ENCODE measurements around the gene URM1.
A peak's percentile ranks its signal among the peaks of the same experiment; 100 is the strongest.

The URM1 gene

DNA sequence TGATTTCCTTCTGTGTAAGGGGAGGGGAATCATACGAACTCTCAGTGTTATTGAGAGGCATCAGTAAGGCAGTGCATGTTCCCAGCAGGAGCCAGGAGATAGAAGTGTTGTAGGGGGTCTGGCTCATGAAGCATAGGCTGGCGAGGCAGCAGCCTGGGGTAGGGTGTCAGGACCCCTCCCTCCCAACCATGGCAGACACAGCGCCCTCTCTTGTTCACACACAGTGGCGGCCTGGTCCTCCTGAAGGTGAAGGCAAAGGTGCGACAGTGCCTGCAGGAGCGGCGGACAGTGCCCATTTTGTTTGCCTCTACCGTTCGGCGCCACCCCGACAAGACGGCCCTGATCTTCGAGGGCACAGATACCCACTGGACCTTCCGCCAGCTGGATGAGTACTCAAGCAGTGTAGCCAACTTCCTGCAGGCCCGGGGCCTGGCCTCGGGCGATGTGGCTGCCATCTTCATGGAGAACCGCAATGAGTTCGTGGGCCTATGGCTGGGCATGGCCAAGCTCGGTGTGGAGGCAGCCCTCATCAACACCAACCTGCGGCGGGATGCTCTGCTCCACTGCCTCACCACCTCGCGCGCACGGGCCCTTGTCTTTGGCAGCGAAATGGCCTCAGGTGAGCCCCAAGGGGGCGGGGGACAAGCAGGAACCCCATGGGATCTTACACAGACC lies 26.1 kb upstream of the URM1 start:
- no peak for DNase-seq

DNA sequence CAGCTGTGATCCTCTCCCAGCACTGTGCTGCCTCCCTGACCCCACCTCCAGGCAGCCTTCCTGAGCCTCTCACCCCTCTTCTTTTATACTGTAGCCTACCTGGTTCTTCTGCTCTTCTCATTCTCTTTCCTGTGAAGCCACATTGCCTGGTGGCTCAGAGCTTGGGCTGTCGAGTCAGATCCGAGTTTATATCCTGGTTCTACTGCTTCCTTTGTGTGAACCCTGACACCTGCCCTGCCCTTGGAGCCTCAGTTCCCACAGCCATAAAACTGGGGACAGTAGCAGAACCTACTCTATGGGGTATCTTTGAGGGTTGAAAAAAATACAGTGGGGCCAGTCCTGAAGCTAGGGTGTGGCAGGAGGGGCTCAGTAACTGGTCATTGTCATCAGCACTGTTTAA lies 22.0 kb upstream of the URM1 start:
- DNase-seq, result no peak

DNA sequence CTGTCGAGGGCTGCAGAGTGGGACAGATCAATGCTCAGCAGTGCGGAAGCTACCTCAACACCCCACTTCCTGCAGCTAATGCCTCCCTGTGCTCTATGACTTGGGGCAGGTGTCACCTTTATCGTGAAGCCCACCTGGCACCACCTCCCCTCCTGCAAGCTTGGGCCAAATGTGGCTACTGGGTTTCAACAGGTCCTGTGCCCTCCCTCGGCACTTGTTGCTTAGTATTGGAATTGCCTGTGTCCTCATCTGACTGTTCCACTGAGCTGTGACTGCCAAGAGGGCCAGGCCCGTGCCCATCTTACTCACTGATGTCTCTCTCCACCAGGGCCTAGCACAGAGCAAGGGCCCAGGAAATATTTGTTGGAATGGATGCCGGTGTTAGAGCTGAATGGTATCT lies 21.4 kb upstream of the URM1 start:
- DNase-seq, result no peak

DNA sequence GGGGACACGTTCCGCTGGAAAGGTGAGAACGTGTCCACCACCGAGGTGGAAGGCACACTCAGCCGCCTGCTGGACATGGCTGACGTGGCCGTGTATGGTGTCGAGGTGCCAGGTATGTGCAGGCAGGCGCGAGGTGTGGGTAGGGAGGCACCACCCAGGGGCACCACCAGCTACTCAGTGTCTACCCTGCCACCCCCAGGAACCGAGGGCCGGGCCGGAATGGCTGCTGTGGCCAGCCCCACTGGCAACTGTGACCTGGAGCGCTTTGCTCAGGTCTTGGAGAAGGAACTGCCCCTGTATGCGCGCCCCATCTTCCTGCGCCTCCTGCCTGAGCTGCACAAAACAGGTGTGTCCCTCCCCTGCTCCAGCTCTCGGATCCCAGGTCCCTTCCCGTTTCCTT lies 15.7 kb upstream of the URM1 start:
- DNase-seq, result no peak

DNA sequence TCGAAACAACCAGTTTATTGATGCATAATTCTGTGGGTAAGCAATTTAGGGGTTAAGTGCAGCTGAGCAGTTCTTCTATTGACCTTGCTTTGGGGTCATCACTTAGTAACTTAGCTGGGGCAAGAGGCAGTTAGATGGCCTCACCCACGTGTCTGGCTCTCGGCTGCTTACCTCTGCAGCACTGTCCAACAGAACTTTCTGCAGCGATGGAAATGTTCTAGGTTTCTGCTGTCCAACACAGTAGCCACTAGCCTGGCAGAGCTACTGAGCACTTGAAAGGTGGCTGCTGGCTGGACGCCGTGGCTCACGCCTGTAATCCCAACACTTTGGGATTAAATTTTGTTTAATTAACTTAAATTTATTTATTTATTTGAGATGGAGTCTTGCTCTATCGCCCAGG lies 13.1 kb upstream of the URM1 start:
- DNase-seq, result no peak

DNA sequence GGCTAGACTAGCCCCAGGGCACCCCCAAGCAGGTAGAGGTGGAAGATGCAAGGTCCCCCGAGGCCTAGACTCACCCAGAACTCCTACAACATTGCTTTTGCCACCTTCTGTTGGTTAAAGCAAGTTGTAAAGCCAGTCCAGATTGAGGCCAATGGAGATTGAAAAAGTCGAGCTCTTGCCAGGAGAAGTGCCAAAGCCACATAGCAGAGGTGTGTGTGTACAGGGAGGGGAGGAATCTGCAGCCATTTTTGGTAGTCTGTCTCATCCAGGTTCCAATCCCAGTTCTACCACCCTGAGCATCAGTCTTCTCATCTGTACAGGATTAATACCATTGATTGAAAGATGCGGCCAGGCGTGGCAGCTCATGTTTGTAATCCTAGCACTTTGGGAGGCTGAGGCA lies 12.3 kb upstream of the URM1 start:
- DNase-seq, result no peak

DNA sequence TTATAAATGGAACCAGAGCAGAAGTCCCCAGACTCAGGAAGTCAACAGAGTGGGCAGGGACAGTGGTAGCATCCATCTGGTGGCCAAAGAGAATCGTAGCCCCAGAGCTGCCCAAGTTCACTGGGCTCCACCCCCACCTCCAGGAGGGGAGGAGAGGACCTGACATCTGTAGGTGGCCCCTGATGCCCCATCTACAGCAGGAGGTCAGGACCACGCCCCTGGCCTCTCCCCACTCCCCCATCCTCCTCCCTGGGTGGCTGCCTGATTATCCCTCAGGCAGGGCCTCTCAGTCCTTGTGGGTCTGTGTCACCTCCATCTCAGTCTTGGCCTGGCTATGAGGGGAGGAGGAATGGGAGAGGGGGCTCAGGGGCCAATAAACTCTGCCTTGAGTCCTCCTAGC lies 10.3 kb upstream of the URM1 start:
- DNase-seq, result no peak

DNA sequence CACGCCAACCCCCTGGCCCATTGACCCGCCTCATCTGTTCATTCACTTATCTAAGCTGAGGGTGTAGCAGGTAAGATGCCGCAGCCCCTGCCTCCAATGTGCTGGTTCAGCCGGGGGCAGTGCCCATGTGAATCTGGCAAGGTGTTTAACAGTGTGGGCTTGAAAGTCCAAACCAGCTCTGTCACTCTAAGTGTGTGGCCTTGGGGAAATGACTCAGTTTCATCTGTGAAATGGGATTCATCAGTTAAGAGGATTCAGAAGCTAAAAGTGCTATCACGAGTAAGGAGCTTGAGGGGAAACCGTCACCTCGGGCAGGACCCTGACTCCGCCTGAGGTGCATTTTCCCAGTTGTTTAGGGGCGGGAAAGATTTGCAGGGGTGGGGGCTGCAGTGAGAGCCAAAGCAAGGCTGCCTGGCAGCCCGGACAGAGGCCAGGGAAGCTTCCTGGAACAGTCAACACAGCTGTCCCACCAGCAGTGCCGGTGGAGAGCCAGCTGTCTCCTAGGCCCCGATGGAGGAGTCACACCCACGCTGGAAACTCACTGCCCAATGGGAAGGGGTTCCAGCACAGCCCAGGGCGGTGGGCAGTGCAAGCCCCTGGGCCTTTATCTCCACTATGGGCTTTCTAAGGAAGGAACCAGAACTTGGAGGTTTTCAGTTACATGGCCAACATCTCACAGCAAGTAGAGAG lies 9.7 kb upstream of the URM1 start:
- DNase-seq, result no peak

DNA sequence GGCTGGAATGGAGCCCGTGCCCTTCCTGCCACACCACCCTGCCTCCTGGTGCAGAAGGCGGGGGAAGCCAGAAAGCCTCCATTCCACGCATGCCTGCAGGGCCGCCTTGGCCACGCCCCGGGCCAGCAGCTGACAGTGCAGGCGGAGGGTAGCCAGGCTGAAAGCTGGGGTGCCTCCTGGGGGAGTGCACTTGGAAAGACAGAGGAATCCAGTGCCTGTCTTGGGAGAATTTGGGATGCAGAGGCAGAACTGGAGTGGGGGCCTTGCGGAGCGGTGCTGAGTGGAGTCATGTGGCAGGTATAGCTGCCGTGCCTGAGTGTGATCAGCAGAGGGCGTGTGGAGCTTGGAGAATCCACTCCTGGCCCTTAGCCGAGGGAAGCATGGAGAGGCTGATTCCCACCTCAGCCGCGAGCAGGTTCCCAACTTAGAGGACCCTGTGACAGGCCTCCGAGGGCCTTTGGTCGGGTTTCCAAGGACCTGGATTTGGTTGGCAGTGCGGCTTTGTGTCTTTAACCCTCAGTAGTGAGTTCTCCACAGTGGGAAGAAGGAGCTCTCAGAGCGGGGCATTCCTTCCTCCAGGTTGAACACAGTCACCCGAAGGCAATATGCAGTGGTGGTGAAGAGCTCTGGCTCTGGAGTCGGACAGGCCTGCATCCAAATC lies 9.1 kb upstream of the URM1 start:
- DNase-seq, result peak in 55 of 56 donors; percentile 48 to 95 (median 83)

DNA sequence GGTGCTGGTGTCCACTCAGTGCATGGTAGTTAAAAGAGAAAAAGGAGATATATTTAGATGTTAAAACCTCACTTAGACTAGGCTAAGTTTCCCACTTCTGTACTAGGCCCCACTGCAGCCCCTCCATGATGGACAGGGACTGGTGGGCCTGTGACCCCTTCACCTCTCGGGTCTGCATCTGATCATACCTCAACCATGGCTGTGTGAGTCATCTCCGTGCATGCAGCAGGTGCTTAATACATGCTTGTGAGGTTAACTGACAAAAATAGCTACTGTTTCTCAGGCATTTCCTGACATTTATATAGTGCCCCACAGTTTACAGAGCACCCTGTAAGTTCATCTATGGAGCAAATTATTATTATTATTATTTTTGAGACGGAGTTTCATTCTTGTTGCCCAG lies 8.4 kb upstream of the URM1 start:
- DNase-seq, result peak in 1 of 56 donors; percentile 15

DNA sequence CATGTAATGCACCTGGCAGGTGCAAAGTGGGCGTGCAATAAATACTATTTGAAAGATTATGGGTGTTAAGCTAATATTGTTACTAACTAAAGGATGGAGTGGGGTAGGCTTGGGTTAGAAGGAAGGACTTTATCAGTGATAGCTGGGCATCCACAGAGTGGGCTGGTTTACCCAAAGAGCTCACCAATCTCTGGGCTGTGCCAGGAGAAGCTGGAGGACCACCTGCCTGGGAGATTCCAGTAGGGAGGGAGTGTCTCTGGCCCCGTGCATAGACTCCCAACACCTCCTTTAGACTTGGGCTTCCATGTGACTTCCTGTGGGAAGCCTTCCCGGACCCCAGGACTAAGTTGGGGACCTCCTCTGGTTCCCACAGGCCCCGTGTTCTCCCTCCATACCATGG lies 5.6 kb upstream of the URM1 start:
- DNase-seq, result no peak

DNA sequence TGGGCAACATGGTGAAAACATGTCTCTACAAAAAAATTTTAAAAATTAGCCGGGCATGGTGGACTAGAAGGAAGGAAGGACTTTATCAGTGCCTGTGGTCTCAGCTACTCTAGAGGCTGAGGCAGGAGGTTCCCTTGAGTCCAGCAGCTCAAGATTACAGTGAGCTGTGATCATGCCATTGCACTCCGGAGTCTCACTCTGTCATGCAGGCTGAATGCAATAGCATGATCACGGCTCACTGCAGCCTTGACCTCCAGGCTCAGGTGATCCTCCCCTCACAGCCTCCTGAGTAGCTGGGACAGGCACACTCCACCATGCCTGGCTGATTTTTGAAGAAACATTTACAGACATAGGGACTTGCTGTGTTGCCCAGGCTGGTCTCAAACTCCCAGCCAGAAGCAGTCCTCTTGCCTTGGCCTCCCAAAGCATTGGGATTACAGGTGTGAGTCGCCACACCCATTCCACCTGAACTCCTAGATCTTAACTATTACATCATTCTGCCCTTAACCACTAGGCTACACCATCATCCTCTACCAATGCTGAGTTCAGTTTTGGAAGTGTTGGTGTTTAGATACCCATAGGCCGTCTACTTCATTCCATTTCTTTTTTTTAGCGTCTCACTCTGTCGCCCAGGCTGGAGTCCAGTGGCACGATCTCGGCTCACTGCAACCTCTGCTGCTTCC lies 2.0 kb upstream of the URM1 start:
- no peak for DNase-seq

DNA sequence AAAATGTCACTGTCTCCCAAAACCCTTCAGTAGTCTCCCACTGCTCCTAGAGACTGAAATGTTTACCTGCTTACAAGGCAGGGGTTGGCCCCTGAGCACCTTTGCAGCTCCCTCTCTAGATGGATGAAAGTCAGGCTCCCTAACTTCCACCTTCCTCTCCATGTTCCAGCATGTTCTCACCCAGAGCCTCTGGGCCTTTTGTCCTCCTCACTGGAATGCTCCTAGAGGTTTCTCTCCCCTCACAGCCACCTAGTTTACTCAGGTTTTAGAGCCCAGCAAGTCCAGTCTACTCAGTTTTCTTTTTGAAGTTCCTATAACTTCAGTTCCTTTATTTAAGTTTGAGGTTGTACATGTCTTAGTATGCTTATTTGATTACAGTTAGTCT lies 815 bp upstream of the URM1 start:
- no peak for DNase-seq

DNA sequence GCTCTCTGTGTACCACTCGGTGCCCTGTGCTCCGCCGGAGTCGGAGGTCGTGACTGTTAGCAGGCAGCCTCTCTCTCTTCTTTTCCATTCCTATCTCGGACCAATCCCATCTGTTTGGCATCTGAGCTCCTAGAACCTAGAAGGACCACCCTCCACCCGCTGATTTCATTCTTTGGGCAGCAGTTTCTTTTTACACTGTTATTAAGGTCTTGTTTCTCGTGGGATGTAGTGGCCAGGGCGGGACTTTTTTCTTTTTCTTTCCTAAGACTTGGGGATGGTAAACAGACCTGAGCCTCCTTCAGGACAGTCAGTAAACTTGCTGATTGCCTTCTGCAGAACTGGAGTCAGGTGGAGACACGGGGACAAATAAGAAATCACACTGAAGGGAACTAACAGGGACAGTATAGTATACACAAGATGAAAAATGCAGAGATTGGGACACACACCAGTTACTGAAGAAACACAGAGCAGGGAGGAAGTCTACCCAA lies 500 bp downstream of the URM1 start:
- DNase-seq, result no peak

DNA sequence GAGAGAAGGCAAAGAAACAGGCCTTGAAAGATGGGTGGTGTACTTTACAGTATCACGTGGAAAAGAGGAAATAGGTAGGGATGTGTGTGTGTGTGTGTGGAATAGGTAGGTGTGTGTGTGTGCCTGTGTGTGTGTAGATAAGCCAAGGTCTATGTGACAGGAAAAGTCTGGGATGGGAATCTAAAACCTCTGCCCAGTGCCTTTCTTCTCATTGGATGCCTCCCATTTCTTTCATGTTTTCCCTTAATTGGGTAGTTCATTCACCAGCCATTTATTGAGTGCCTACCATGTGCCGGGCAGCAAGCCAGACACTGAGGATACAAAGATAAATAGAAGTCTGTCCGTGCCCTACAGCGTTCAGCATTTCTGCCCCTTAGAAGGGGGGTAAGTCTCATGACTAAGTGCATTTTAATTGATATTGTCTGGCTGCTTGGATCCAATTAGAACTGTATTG lies 1.0 kb downstream of the URM1 start:
- DNase-seq, result peak in 40 of 56 donors; percentile 12 to 83 (median 52)

DNA sequence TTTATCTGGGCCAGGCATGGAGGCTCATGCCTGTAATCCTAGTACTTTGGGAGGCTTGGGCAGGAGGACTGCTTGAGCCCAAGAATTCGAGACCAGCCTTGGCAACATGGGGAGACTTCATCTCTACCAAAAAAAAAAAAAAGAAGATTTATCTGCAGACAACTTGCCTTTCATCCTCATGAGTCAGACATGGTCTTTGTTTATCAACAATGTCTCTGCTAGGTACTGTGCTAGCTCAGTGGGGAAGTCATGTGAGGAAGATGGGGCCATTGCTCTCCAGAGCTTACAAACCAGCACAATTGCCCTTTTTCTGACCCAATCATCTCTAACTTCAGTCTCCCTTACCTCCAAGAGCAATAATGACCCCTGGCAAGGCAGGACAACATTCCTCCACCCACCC lies 1.6 kb downstream of the URM1 start:
- peak in 1 of 56 donors; percentile 31 for DNase-seq

DNA sequence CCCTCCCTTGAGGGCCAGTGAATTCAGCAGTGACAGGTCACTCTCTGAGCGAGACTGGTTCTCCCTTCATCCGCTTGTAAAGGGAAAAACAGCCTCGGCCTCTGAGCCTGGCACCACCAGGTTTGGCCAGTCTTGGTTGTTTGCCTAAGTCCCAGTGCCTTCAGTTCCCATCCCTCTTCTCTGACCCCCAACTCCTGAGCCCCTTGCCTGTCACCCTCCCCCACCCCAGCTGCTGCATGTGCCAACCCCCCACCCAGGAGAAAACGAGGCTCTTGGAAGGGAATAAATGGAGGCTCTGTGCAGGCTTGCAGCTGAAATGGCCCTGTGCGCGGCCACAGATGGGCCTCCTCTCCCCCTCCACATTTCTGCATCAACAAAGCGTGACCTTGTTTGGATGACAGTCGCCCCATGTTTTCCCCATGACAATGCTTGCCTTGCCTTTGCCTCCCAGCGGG lies 3.1 kb downstream of the URM1 start:
- peak in 54 of 56 donors; percentile 52 to 95 (median 85) for DNase-seq

DNA sequence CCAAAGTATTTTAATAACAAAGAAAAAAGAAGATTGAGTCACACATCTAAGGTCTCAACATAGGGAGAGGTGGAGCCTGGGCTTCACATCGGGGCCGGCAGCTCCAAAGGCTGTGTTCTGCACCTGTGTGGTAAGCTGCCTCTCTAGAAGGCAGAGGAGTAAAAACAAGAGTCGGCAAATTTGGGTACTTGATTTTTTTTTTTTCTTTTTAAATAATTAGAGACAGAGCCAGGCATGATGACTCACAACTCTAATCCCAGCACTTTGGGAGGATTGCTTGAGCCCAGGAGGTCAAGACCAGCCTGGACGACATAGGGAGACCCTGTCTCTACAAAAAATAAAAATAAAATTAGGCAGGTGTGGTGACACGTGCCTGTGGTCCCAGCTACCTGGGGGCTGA lies 4.7 kb downstream of the URM1 start:
- no peak for DNase-seq

DNA sequence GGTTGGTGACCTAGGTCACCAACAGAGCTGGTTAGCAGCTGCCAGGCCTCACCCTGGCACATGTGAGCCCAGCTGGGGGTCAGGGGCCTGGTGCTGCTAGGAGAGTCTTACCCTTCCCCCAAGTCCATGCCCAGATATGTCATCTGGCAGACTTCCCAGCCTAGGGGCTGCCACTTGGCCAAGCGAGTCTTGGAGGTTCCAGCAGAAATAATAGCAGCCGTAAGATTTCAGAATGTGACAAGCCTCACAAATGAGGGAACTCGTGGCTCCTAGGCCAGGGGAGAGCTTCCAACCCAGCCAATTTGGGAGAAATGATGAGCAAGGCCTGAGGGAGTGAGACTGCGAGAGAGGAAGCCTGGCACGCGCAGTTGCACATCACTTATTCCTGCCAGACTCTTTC lies 11.1 kb downstream of the URM1 start:
- DNase-seq, result peak in 41 of 56 donors; percentile 15 to 71 (median 50)

DNA sequence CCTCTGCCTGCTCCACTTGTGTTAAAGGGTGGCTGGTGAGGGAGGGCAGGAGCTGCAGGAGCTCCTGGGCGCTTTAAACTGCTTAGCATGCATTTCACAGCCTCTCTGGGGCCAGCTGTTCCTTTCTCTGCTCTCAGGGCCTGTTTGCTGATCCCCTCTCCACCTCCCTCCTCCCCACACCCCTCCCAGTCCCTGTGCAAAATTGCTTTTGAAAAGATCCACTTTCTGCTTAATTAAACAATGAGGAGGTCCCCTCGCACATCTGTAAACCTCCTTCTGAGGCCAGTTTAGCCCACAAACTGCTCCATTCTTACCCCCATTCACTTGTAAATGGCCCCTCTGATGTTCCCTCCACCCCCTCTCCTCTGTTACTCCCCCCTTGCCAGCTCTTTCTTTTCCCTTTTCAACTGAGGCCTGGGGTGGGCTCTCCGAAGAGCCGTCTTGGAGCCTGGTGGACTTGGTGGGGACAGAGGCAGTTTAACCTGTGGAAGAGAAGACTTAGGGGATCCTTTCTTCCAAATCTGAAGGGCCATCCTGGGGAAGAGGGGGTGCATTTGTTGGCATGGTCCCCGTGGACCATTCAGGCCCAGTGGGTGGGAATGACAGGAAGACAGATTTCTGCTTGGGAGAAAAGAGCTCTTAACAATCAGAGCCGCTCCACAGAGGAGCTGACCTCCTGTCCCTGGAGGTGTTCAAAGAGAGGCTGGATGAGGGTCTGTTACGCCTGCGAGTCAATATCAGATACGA lies 12.0 kb downstream of the URM1 start:
- peak in 50 of 56 donors; percentile 23 to 85 (median 62) for DNase-seq

DNA sequence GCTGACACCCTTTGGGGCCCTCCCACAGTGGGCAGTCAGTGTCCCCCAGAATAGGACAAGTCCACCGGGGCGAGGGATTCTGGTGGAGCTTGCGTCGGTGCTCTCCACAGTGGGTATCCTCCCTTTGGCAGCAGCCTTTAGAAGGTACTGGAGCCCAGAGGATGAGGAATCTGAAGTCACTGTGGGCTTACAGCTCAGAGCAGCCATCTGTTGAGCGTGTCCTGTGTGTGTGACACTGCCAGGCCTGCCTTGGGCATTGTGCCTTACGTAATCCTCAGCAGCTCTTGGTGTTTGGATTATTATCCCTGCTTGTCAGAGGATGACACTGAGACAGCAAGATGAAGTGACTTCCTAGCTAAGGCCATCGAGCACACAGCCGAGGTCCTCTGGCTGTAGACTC lies 12.6 kb downstream of the URM1 start:
- DNase-seq, result peak in 47 of 56 donors; percentile 20 to 86 (median 62)
